ENCODE data around the gene ISLR2.
"Not testable (repeated sequence)": the region's sequence is repeated elsewhere in the genome, so short reads cannot be mapped to it uniquely, and the experiment has no call there.

Gene ISLR2

GRCh38 chr15:74158855-74159650 is 28.7 kb downstream of the ISLR2 start:
- no peak for DNase-seq

DNA sequence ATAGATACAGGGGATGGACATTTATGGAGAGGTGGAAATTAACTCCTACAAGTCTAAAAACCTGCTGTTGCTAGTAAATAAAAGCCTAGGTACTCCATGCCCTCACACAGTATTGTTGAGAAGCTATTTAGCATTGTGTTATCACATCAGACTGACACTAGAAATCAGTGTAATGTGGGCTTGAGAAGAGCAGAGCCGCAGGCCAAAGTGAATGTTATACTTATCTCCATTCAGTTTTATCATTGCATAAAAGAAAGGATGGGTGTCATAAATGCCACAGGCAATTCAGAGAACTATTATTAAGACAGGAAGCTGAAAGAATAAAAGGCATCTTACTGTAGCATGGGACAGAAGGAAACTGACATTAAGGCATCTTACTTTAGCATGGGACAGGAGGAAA is 29.4 kb downstream of the ISLR2 start:
- DNase-seq = no peak

DNA sequence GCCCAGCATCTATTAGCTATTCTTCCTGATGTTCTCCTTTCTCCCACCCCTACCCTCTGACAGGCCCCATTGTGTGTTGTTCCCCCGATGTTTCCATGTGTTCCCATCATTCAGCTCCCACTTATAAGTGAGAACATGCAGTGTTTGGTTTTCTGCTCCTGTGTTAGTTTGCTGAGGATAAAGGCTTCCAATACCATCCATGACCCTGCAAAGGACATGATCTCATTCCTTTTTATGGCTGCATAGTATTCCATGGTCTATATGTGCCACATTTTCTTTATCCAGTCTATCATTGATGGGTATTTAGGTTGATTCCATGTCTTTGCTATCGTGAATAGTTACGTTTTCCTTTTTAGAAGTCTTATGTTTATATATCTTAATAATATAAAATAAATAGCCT is 30.0 kb downstream of the ISLR2 start:
- DNase-seq = not testable (repeated sequence)

GRCh38 chr15:74162195-74162536 is 31.8 kb downstream of the ISLR2 start:
- DNase-seq = not testable (repeated sequence)

GRCh38 chr15:74165461-74165860 is 35.1 kb downstream of the ISLR2 start:
- no peak for DNase-seq

DNA sequence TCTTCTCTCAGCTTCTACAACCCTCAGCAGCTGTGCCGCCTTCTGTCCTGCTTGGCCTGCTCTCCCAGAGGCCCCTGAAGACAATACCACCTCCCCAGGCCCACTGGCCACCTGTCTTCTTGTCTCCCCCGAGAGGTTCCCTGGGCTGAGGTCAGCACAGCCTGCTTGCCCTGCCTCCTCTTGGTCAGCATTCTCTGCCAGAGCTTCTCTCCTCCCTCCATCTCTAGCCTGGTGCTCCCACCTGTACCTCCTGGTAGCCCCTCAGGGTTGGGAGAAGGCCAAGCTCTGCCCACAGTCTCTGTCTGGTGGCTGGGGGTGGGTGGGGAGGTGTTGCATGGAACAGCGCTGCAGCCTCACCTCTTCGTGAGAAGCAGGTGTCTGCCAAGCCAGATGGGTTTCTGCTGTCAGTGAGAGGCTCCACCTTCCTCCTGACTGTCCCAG is 37.5 kb downstream of the ISLR2 start:
- no peak for DNase-seq

GRCh38 chr15:74168711-74169126 is 38.3 kb downstream of the ISLR2 start:
- DNase-seq = no peak

DNA sequence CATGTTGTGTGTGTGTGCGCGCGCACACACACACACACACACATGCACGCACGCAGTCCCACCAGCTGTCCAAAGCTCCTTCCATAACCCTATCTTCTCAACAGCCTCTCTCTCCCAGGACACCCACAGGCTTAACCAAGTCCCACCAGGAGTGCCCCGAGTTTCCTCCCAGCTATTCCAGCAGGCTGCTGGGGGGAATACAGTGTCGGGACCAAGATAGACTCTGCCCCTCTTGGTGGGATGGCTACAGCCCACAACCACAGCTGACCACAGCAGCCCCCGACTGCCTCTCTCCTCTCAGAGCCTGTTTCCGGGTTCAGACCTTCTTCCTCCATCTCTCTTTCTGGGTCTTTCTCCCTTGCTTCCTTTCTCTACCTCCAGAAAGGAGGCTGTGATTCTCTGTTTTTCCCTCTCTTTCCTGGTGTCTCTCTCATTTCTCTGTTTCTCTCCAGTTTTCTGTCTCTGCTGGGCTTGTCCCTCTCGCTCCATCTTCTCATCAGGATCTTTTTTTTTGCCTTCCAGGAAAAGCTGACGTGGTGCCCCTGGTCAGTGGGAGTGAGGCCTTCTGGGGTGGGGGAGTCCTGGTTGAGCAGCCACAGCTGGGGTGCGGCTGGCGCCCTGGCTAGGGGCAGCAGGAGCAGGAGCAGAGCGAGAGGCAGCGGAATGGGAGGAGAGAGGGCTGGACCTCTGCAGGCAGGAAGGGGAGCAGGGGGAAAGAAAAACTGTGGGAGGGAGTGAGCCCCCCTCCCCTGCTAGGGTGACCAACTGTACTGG is 39.9 kb downstream of the ISLR2 start:
- no peak for DNase-seq

- no peak for DNase-seq
These were observed 40.6 kb downstream of the ISLR2 start for GRCh38 chr15:74170875-74171578.

GRCh38 chr15:74171965-74172541 is 41.7 kb downstream of the ISLR2 start:
- DNase-seq = no peak

- no peak for DNase-seq
These were observed 42.5 kb downstream of the ISLR2 start for GRCh38 chr15:74172701-74173379.

- no peak for DNase-seq
These were observed 43.2 kb downstream of the ISLR2 start, which contains the start of gene ISLR for GRCh38 chr15:74173380-74174218. Gene ISLR (plus strand): TSS chr15:74173710. CDS start chr15:74174859, 1,149 bp downstream.

DNA sequence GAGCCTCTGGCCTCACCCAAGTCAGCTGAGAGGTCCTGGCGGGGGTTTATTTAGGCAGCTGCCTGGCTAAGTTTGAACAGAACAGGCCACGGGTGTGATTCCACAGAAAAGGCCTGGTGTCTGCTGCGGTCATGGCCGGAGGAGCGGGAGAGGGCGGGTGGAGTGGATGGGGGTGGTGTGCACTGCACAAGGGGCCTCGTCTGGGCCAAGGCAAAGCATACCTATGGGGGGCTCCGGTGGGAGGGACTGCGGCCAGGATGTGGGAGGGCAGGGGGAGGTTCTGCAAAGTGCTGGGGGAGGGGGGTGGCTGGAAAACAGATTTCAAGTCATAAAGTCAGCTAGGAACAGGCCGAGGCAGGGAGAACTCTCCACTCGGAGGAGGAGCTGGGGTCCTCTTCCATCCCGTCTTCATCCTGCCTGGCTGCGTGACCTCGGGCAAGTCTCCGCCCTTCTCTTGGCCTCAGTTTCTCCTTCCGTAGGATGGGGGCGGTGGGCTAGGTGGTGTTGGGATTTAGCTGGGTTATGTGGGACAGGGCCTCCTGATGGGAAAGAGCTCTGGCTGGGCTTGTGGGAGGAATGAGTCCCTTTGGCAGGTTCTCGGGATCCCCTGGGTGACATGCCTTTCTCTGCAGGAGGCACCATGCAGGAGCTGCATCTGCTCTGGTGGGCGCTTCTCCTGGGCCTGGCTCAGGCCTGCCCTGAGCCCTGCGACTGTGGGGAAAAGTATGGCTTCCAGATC is 44.0 kb downstream of the ISLR2 start:
- no peak for DNase-seq

DNA sequence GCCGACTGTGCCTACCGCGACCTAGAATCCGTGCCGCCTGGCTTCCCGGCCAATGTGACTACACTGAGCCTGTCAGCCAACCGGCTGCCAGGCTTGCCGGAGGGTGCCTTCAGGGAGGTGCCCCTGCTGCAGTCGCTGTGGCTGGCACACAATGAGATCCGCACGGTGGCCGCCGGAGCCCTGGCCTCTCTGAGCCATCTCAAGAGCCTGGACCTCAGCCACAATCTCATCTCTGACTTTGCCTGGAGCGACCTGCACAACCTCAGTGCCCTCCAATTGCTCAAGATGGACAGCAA is 44.5 kb downstream of the ISLR2 start:
- DNase-seq = no peak

DNA sequence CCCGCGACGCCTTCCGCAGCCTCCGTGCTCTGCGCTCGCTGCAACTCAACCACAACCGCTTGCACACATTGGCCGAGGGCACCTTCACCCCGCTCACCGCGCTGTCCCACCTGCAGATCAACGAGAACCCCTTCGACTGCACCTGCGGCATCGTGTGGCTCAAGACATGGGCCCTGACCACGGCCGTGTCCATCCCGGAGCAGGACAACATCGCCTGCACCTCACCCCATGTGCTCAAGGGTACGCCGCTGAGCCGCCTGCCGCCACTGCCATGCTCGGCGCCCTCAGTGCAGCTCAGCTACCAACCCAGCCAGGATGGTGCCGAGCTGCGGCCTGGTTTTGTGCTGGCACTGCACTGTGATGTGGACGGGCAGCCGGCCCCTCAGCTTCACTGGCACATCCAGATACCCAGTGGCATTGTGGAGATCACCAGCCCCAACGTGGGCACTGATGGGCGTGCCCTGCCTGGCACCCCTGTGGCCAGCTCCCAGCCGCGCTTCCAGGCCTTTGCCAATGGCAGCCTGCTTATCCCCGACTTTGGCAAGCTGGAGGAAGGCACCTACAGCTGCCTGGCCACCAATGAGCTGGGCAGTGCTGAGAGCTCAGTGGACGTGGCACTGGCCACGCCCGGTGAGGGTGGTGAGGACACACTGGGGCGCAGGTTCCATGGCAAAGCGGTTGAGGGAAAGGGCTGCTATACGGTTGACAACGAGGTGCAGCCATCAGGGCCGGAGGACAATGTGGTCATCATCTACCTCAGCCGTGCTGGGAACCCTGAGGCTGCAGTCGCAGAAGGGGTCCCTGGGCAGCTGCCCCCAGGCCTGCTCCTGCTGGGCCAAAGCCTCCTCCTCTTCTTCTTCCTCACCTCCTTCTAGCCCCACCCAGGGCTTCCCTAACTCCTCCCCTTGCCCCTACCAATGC is 45.1 kb downstream of the ISLR2 start:
- no peak for DNase-seq

GRCh38 chr15:74176262-74177214 is 46.2 kb downstream of the ISLR2 start:
- DNase-seq = no peak

- DNase-seq = no peak
These were observed 48.1 kb downstream of the ISLR2 start for GRCh38 chr15:74178326-74179100.

All from CD4-positive, alpha-beta T cell treated with Interferon alpha-2 for 1 hour (primary cell).